CD8-positive, alpha-beta memory T cell (primary cell): ENCODE data around the gene HIF1A. TPM values are rescaled to one million over a fixed set of nuclear protein-coding genes. Genes with fewer than 3 reads are reported as not detected.
"Not testable (repeated sequence)": the region's sequence is repeated elsewhere in the genome, so short reads cannot be mapped to it uniquely, and the experiment has no call there.

ENCODE experiments used
- CTCF ChIA-PET: fragments of 350-600 bp; sonication (Branson Sonifier 250); formaldehyde crosslinking; loops from one replicate; lab custom pipeline; 2021; ENCODE audit warnings: antibody characterized with exemption; lab: Charles Lee
- POLR2A ChIA-PET: fragments of 350-600 bp; sonication (Branson Sonifier 250); formaldehyde crosslinking; loops from one replicate; lab custom pipeline; 2021; ENCODE audit warnings: antibody characterized with exemption; lab: Charles Lee
- DNase-seq, 5 donors: peaks; one replicate each; pipeline versions ENCODE4 v3.0.0 to v3.0.0-alpha.2; 2020 to 2022; ENCODE audit warnings: mixed read lengths in 1 of 5
- H3K27ac ChIP-seq: one replicate; pipeline ENCODE4 v1.7.0; 2013; ENCODE audit warnings: low read depth, mild to moderate bottlenecking, low read length, moderate library complexity
- H3K27me3 ChIP-seq: 2 replicates; pipeline ENCODE4 v1.7.0; 2013; ENCODE audit warnings: low read length, mild to moderate bottlenecking; ENCODE audit not compliant: insufficient read depth, poor library complexity, severe bottlenecking
- H3K36me3 ChIP-seq: 2 replicates; pipeline ENCODE4 v1.7.0; 2013; ENCODE audit warnings: mild to moderate bottlenecking, low read length, moderate library complexity; ENCODE audit not compliant: insufficient read depth
- H3K4me1 ChIP-seq: 2 replicates; pipeline ENCODE4 v1.7.0; 2013; ENCODE audit warnings: mild to moderate bottlenecking, low read length, moderate library complexity; ENCODE audit not compliant: insufficient read depth
- H3K4me3 ChIP-seq: 2 replicates; pipeline ENCODE4 v1.7.0; 2013; ENCODE audit warnings: mild to moderate bottlenecking, low read length
- H3K9me3 ChIP-seq: 2 replicates; pipeline ENCODE4 v1.7.0; 2013; ENCODE audit warnings: mild to moderate bottlenecking, low read length
- H3K27ac Mint-ChIP-seq, 8 donors: one replicate each; pipeline ENCODE4 v1.8.0; 2020 to 2021; ENCODE audit warnings: mixed read lengths in 8 of 8, mild to moderate bottlenecking in 6 of 8, inconsistent platforms in 3 of 8, moderate library complexity in 3 of 8
- H3K27me3 Mint-ChIP-seq, 2 donors: one replicate each; pipeline ENCODE4 v1.8.0; 2020 to 2021; ENCODE audit warnings: mixed read lengths in 2 of 2, mild to moderate bottlenecking in 1 of 2, moderate library complexity in 1 of 2
- H3K36me3 Mint-ChIP-seq, 3 donors: one replicate each; pipeline ENCODE4 v1.8.0; 2020 to 2021; ENCODE audit warnings: mixed read lengths in 3 of 3, inconsistent platforms in 1 of 3, mild to moderate bottlenecking in 1 of 3
- H3K4me1 Mint-ChIP-seq, 3 donors: one replicate each; pipeline ENCODE4 v1.8.0; 2020 to 2021; ENCODE audit warnings: mixed read lengths in 3 of 3, inconsistent platforms in 1 of 3, mild to moderate bottlenecking in 1 of 3
- H3K4me3 Mint-ChIP-seq, 7 donors: one replicate each; pipeline ENCODE4 v1.8.0; 2020 to 2021; ENCODE audit warnings: mixed read lengths in 7 of 7, mild to moderate bottlenecking in 6 of 7, moderate library complexity in 4 of 7, inconsistent platforms in 2 of 7
- H3K9me3 Mint-ChIP-seq, 5 donors: one replicate each; pipeline ENCODE4 v1.8.0; 2020 to 2022; ENCODE audit warnings: mixed read lengths in 5 of 5, mild to moderate bottlenecking in 3 of 5, moderate library complexity in 2 of 5, inconsistent platforms in 1 of 5
- polyA plus RNA-seq: library from polyadenylated mRNA; unstranded; fragments of 300-500 nt; fragmentation: Illumina TruSeq; gene quantifications from one replicate; pipeline ENCODE4 v1.2.3, GENCODE V29; 2021
- total RNA-seq, 2 experiments: library from RNA; stranded (reverse); gene quantifications; one replicate each; pipeline ENCODE4 v1.2.3, GENCODE V29; 2021

Gene HIF1A
- total and polyA plus RNA-seq, 3 experiments from 2014 or later = 49.6 to 139 (median 130) TPM

GRCh38 chr14:61701946-61702345 is 6.6 kb downstream of the HIF1A start:
- peaks cover 75 to 96% (median 96%) of the 10 kb centered on the region in 3 donors for H3K4me1 Mint-ChIP-seq

GRCh38 chr14:61703342-61704129 is 8.2 kb downstream of the HIF1A start:
- no peak for DNase-seq
- no peaks in the 10 kb centered on the region for H3K9me3 ChIP-seq
- peaks cover 46% of the 10 kb centered on the region for H3K4me1 ChIP-seq
- H3K27me3 ChIP-seq = no peaks in the 10 kb centered on the region
- peaks cover 0 to 4% (median 0%) of the 10 kb centered on the region in 3 donors for H3K36me3 Mint-ChIP-seq
- CTCF ChIA-PET = no interaction called here
- peak overlapping the region in 1 of 8 donors; percentile 1 for H3K27ac Mint-ChIP-seq
- no peaks in the 10 kb centered on the region for H3K27me3 Mint-ChIP-seq
- H3K4me3 Mint-ChIP-seq = peak overlapping the region in 4 of 7 donors; percentile 1 to 58 (median 21)
- H3K4me3 ChIP-seq = no peak overlapping the region
- no peaks in the 10 kb centered on the region for H3K9me3 Mint-ChIP-seq
- POLR2A ChIA-PET = no interaction called here
- no peak overlapping the region for H3K27ac ChIP-seq
- H3K4me1 Mint-ChIP-seq = peaks cover 62 to 89% (median 86%) of the 10 kb centered on the region in 3 donors
- H3K36me3 ChIP-seq = no peaks in the 10 kb centered on the region

More at GRCh38 chr14:61701946-61702345, 6.6 kb downstream of the HIF1A start:
- Mint-ChIP-seq H3K9me3 (no peaks in the 10 kb centered on the region), H3K27ac (no peak overlapping the region), H3K4me3 (peak overlapping the region in 4 of 7 donors; percentile 1 to 45 (median 28)), H3K36me3 (peaks cover 0 to 4% (median 2%) of the 10 kb centered on the region in 3 donors), H3K27me3 (no peaks in the 10 kb centered on the region)
- Histone ChIP-seq H3K27me3 (no peaks in the 10 kb centered on the region), H3K4me3 (no peak overlapping the region), H3K27ac (no peak overlapping the region), H3K4me1 (peaks cover 61% of the 10 kb centered on the region), H3K36me3 (no peaks in the 10 kb centered on the region), H3K9me3 (no peaks in the 10 kb centered on the region)
- ChIA-PET CTCF (interaction anchor here (1.1 kb wide), 1 partner anchor 227 kb away, joined by 3 read pairs; no protein-coding TSS in a partner anchor), POLR2A (interaction anchor here (0.6 to 0.7 kb wide), 2 partner anchors 334 to 419 kb away, joined by 3 to 4 read pairs; no protein-coding TSS in a partner anchor)
- DNase-seq = no peak

DNA sequence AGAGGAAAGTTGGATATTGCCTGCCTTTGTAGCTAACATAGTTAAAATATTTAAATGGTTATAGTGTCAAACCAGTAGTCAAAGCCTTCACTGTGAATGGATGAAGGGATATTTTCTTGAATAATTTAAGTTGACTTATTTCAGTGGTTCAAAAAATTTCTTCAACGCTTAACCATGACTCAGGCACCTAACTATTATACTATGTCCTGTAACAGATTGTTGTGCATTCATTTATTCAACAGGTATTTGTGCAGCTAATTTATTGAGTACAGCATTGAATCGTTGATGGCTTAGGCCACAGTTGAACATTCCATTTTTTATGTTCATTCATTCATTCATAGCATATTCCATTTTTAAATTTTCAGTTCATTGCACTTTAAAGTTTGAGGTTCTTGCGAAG is 9.2 kb downstream of the HIF1A start:
- peak overlapping the region in 1 of 8 donors; percentile 10 for H3K27ac Mint-ChIP-seq
- H3K27me3 Mint-ChIP-seq = no peaks in the 10 kb centered on the region
- peaks cover 61 to 89% (median 86%) of the 10 kb centered on the region in 3 donors for H3K4me1 Mint-ChIP-seq
- no peaks in the 10 kb centered on the region for H3K9me3 Mint-ChIP-seq
- H3K27me3 ChIP-seq = no peaks in the 10 kb centered on the region
- H3K36me3 ChIP-seq = no peaks in the 10 kb centered on the region
- ChIA-PET POLR2A (no interaction called here), CTCF (no interaction called here)
- no peaks in the 10 kb centered on the region for H3K9me3 ChIP-seq
- no peak for DNase-seq
- H3K36me3 Mint-ChIP-seq = peaks cover 0 to 4% (median 0%) of the 10 kb centered on the region in 3 donors
- no peak overlapping the region for H3K4me3 Mint-ChIP-seq
- H3K4me3 ChIP-seq = no peak overlapping the region
- H3K4me1 ChIP-seq = peaks cover 45% of the 10 kb centered on the region
- H3K27ac ChIP-seq = no peak overlapping the region

DNA sequence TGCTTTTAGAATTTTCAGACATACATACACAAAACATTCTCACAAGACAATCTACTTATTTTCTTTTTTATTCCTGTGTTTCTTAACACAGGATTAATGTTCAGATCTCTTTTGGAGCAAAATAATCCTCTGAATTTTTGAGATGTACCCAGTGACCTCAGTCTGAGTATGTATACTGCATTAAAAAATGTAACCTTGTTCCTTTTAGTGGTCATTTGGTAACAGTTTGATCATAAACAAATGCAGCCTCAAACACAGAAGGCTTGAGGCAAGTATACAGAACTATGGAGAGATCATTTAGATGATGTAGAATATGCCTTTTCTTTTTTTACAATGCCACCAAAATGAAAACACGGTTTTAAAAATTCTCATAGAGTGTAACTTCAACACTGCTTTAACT is 9.7 kb downstream of the HIF1A start:
- ChIA-PET POLR2A (interaction anchor here (1.0 kb wide), 1 partner anchor 9 kb away, joined by 3 read pairs; no protein-coding TSS in a partner anchor), CTCF (no interaction called here)
- no peak overlapping the region for H3K4me3 Mint-ChIP-seq
- Histone ChIP-seq H3K27me3 (no peaks in the 10 kb centered on the region), H3K9me3 (no peaks in the 10 kb centered on the region), H3K27ac (no peak overlapping the region), H3K4me1 (peaks cover 47% of the 10 kb centered on the region), H3K36me3 (no peaks in the 10 kb centered on the region), H3K4me3 (no peak overlapping the region)
- peaks cover 63 to 89% (median 86%) of the 10 kb centered on the region in 3 donors for H3K4me1 Mint-ChIP-seq
- H3K9me3 Mint-ChIP-seq = no peaks in the 10 kb centered on the region
- no peaks in the 10 kb centered on the region for H3K27me3 Mint-ChIP-seq
- H3K36me3 Mint-ChIP-seq = peaks cover 0 to 4% (median 0%) of the 10 kb centered on the region in 3 donors
- no peak for DNase-seq
- H3K27ac Mint-ChIP-seq = peak overlapping the region in 1 of 8 donors; percentile 32

- Histone ChIP-seq H3K36me3 (no peaks in the 10 kb centered on the region), H3K27me3 (no peaks in the 10 kb centered on the region), H3K9me3 (no peaks in the 10 kb centered on the region), H3K27ac (no peak overlapping the region), H3K4me3 (no peak overlapping the region), H3K4me1 (peaks cover 38% of the 10 kb centered on the region)
- CTCF ChIA-PET = interaction anchor here (1.2 kb wide), 1 partner anchor 25 kb away, joined by 6 read pairs; no protein-coding TSS in a partner anchor
- Mint-ChIP-seq H3K27ac (peak overlapping the region in 2 of 8 donors; percentile 29 to 51), H3K4me1 (peaks cover 61 to 88% (median 87%) of the 10 kb centered on the region in 3 donors), H3K4me3 (no peak overlapping the region), H3K9me3 (no peaks in the 10 kb centered on the region), H3K27me3 (no peaks in the 10 kb centered on the region), H3K36me3 (peaks cover 0 to 4% (median 0%) of the 10 kb centered on the region in 3 donors)
- POLR2A ChIA-PET = interaction anchor here (1.0 to 1.2 kb wide), 2 partner anchors 9 to 10 kb away, joined by 3 to 4 read pairs; no protein-coding TSS in a partner anchor
- DNase-seq = no peak
Measured at GRCh38 chr14:61706096-61706690, 10.9 kb downstream of the HIF1A start.

GRCh38 chr14:61707774-61708173 is 12.5 kb downstream of the HIF1A start:
- H3K9me3 Mint-ChIP-seq, CTCF ChIA-PET, H3K27me3 ChIP-seq, H3K4me3 Mint-ChIP-seq, POLR2A ChIA-PET, H3K27ac Mint-ChIP-seq, DNase-seq, H3K27me3 Mint-ChIP-seq, H3K27ac ChIP-seq, H3K36me3 Mint-ChIP-seq, H3K9me3 ChIP-seq, H3K4me3 ChIP-seq, H3K36me3 ChIP-seq: not testable (repeated sequence)
- H3K4me1 ChIP-seq = peaks cover 41% of the 10 kb centered on the region
- H3K4me1 Mint-ChIP-seq = peaks cover 68 to 91% (median 90%) of the 10 kb centered on the region in 3 donors

GRCh38 chr14:61708693-61709092 is 13.4 kb downstream of the HIF1A start:
- H3K36me3 ChIP-seq, H3K27me3 ChIP-seq, H3K27me3 Mint-ChIP-seq, H3K9me3 ChIP-seq, H3K36me3 Mint-ChIP-seq, H3K4me3 ChIP-seq, H3K27ac ChIP-seq, H3K9me3 Mint-ChIP-seq, DNase-seq, CTCF ChIA-PET, POLR2A ChIA-PET: not testable (repeated sequence)
- Mint-ChIP-seq H3K4me3 (peak overlapping the region in 1 of 7 donors; percentile 19), H3K27ac (peak overlapping the region in 1 of 8 donors; percentile 58), H3K4me1 (peaks cover 66 to 91% (median 90%) of the 10 kb centered on the region in 3 donors)
- H3K4me1 ChIP-seq = peaks cover 41% of the 10 kb centered on the region
